Measurements from ENCODE around the gene COPA. TPM values are rescaled to one million over a fixed set of nuclear protein-coding genes. Genes with fewer than 3 reads are reported as not detected.
A peak's percentile ranks its signal among the peaks of the same experiment; 100 is the strongest.

COPA gene
- polyA plus RNA-seq, 1 of the 3 experiments (the other 2 are of a cell fraction) = 91.4 TPM

DNA sequence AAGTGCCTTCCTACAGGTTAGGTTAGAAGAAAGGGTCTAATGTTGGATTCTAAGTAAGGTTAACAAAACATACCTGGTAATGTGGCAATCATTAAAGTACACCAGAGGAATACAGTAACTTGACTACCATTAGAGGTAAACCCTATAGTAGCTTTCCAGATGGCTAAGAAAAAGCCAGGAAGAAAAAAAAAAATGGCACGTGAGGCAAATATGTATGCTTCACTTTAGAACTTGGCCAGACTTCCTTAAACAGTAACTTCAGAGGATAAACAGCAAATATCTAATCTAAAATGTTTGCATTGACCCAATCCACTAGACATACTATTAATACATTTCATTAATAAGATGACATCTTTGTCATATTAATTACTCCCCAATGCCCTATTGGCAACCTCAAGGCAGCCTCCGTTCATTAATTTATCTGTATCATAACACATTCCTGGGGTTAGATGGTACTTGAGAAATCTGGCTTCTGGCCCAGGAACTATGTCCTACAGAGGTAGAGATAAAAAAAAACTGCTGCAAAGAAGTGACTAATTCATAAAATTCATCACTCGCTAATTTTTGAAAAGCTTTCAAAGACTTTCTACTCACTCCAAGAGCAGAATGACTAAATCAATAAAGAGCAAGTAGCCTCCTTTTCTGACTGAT, 86.5 kb downstream of the COPA start (continued):
- TF ChIP-seq NFIC (IDR thresholded peaks at IDR 0.05; ENCODE audit: borderline replicate concordance) = peak; percentile 71

DNA sequence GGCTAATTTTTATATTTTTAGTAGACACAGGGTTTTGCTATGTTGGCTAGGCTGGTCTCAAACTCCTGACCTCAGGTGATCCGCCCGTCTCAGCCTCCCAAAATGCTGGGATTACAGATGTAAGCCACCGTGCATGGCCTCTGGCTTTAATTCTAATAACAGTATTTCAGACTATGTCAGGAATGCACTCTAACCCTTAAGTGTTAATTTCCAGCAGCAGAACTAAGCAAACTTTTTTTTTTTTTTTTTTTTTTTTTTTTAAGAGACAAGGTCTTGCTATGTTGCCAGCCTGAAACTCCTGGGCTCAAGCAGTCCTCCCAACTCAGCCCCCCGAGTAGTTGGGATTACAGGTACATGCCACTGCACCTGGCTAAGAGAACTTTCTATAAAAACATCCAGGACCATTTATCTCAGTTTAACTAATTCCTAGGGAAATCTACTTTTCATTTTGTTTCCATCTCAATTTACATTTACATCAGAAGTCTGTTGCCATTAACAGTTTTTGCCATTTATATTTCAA, 87.2 kb downstream of the COPA start:
- Histone ChIP-seq H3F3A (replicated peaks; ENCODE audit: insufficient read depth) (peaks cover 35% of the 10 kb centered on the region), H3K36me3 (replicated peaks in 1 of 2; ENCODE audit: control insufficient read depth in 1 of 2, insufficient read depth in 2 of 2, low read length in 1 of 2) (peaks cover 2 to 23% of the 10 kb centered on the region in 2 experiments), H4K20me1 (ENCODE audit: insufficient read depth) (peaks cover 63% of the 10 kb centered on the region), H3K4me3 (ENCODE audit: low read depth in 2 of 2, low read length in 1 of 2) (no peak overlapping the region), H3K4me2 (no peak overlapping the region), H3K9ac (no peak overlapping the region), H3K79me2 (ENCODE audit: insufficient read depth) (peaks cover 85% of the 10 kb centered on the region), H3K27ac (ENCODE audit: low read depth in 2 of 2, low read length in 1 of 2) (peak overlapping the region; percentile 41 to 43; a peak in 1 of 4 replicates), H3K27me3 (ENCODE audit: insufficient read depth) (no peaks in the 10 kb centered on the region), H3K4me1 (ENCODE audit: control insufficient read depth in 1 of 2, insufficient read depth in 2 of 2, low read depth in 1 of 2, low read length in 1 of 2) (peaks cover 11 to 23% of the 10 kb centered on the region in 2 experiments), H3K9me2 (no peaks in the 10 kb centered on the region), H2AFZ (ENCODE audit: low read depth) (no peak overlapping the region), H3K9me3 (no peaks in the 10 kb centered on the region)
- POLR2A ChIA-PET = no interaction called here
- DNase-seq = no peak
- CTCF ChIA-PET = interaction anchor here (1.2 to 26.9 kb wide), 4 partner anchors 11 to 66 kb away, joined by 3 to 293 read pairs (median 8); partner anchors contain the start of gene CASQ1
- no peak for TF ChIP-seq RFX5 (IDR thresholded peaks at IDR 0.05; ENCODE audit: low read length)
- TF ChIP-seq RAD21 (IDR thresholded peaks at IDR 0.05; ENCODE audit: low read length) = no peak
- TF ChIP-seq, protein P1, sequence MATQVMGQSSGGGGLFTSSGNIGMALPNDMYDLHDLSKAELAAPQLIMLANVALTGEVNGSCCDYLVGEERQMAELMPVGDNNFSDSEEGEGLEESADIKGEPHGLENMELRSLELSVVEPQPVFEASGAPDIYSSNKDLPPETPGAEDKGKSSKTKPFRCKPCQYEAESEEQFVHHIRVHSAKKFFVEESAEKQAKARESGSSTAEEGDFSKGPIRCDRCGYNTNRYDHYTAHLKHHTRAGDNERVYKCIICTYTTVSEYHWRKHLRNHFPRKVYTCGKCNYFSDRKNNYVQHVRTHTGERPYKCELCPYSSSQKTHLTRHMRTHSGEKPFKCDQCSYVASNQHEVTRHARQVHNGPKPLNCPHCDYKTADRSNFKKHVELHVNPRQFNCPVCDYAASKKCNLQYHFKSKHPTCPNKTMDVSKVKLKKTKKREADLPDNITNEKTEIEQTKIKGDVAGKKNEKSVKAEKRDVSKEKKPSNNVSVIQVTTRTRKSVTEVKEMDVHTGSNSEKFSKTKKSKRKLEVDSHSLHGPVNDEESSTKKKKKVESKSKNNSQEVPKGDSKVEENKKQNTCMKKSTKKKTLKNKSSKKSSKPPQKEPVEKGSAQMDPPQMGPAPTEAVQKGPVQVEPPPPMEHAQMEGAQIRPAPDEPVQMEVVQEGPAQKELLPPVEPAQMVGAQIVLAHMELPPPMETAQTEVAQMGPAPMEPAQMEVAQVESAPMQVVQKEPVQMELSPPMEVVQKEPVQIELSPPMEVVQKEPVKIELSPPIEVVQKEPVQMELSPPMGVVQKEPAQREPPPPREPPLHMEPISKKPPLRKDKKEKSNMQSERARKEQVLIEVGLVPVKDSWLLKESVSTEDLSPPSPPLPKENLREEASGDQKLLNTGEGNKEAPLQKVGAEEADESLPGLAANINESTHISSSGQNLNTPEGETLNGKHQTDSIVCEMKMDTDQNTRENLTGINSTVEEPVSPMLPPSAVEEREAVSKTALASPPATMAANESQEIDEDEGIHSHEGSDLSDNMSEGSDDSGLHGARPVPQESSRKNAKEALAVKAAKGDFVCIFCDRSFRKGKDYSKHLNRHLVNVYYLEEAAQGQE (IDR thresholded peaks at IDR 0.05; ENCODE audit: low read depth, low read length) = no peak
- TF ChIP-seq EP300 (IDR thresholded peaks at IDR 0.05; ENCODE audit: borderline replicate concordance in 1 of 2, low read depth in 1 of 2, low read length in 1 of 2) = no peak
- TF ChIP-seq, protein P2, sequence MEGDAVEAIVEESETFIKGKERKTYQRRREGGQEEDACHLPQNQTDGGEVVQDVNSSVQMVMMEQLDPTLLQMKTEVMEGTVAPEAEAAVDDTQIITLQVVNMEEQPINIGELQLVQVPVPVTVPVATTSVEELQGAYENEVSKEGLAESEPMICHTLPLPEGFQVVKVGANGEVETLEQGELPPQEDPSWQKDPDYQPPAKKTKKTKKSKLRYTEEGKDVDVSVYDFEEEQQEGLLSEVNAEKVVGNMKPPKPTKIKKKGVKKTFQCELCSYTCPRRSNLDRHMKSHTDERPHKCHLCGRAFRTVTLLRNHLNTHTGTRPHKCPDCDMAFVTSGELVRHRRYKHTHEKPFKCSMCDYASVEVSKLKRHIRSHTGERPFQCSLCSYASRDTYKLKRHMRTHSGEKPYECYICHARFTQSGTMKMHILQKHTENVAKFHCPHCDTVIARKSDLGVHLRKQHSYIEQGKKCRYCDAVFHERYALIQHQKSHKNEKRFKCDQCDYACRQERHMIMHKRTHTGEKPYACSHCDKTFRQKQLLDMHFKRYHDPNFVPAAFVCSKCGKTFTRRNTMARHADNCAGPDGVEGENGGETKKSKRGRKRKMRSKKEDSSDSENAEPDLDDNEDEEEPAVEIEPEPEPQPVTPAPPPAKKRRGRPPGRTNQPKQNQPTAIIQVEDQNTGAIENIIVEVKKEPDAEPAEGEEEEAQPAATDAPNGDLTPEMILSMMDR (IDR thresholded peaks at IDR 0.05) = no peak
- no peak for TF ChIP-seq SIN3A (IDR thresholded peaks at IDR 0.05; ENCODE audit: borderline replicate concordance, low read depth, low read length)
- TF ChIP-seq FOSL2 (IDR thresholded peaks at IDR 0.05; ENCODE audit: borderline replicate concordance, low read depth) = no peak
- TF ChIP-seq POLR2AphosphoS5 (IDR thresholded peaks at IDR 0.05; ENCODE audit: low read depth, low read length) = no peak
- no peak for TF ChIP-seq MXI1 (IDR thresholded peaks at IDR 0.05; ENCODE audit: low read depth, low read length)
- TF ChIP-seq FOXM1 (IDR thresholded peaks at IDR 0.05; ENCODE audit: low read depth) = no peak
- no peak for TF ChIP-seq MEF2A (IDR thresholded peaks at IDR 0.05; ENCODE audit: borderline replicate concordance, low read depth)
- no peak for TF ChIP-seq TAF1 (IDR thresholded peaks at IDR 0.05; ENCODE audit: borderline replicate concordance, low read depth, low read length)
- TF ChIP-seq, protein P3, sequence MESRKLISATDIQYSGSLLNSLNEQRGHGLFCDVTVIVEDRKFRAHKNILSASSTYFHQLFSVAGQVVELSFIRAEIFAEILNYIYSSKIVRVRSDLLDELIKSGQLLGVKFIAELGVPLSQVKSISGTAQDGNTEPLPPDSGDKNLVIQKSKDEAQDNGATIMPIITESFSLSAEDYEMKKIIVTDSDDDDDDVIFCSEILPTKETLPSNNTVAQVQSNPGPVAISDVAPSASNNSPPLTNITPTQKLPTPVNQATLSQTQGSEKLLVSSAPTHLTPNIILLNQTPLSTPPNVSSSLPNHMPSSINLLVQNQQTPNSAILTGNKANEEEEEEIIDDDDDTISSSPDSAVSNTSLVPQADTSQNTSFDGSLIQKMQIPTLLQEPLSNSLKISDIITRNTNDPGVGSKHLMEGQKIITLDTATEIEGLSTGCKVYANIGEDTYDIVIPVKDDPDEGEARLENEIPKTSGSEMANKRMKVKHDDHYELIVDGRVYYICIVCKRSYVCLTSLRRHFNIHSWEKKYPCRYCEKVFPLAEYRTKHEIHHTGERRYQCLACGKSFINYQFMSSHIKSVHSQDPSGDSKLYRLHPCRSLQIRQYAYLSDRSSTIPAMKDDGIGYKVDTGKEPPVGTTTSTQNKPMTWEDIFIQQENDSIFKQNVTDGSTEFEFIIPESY (IDR thresholded peaks at IDR 0.05; ENCODE audit: borderline replicate concordance, low read depth) = no peak
- no peak for TF ChIP-seq NRF1 (IDR thresholded peaks at IDR 0.05; ENCODE audit: low read depth, low read length)
- TF ChIP-seq SMC3 (IDR thresholded peaks at IDR 0.05; ENCODE audit: low read depth, low read length) = no peak
- no peak for TF ChIP-seq TEAD4 (IDR thresholded peaks at IDR 0.05; ENCODE audit: borderline replicate concordance, insufficient read depth)
- no peak for TF ChIP-seq RCOR1 (IDR thresholded peaks at IDR 0.05; ENCODE audit: low read length)
- TF ChIP-seq GATA2 (CRISPR knock-in tag; IDR thresholded peaks at IDR 0.05) = no peak
- 95% methylated on average over 4 of the region's 4 CpGs for WGBS (ENCODE audit: low lambda C conversion rate)
